Endothelial cell of umbilical vein (primary cell): ENCODE results near the gene ORM2. TPM values are rescaled to one million over a fixed set of nuclear protein-coding genes. Genes with fewer than 3 reads are reported as not detected.

Experiments
- BruUV-seq: library from RNA; stranded (reverse); fragments of 400-500 nt; replicated peaks from 2 replicates; lab custom pipeline; 2021; lab: Mats Ljungman, UMichigan
- CTCF ChIA-PET: fragments of 300-600, 350-600 bp; sonication (Branson Sonifier 250); formaldehyde crosslinking; loops from one replicate; lab custom pipeline; 2021; ENCODE audit warnings: antibody characterized with exemption, inconsistent platforms; lab: Charles Lee
- POLR2A ChIA-PET: fragments of 300-600, 350-600 bp; sonication (Branson Sonifier 250); formaldehyde crosslinking; loops from one replicate; lab custom pipeline; 2021; ENCODE audit warnings: antibody characterized with exemption, inconsistent platforms; lab: Charles Lee
- DNase-seq: peaks from one replicate; pipeline ENCODE4 v3.0.0-alpha.2; 2011; ENCODE audit warnings: low read depth, low spot score
- FAIRE-seq: peaks from 2 replicates; lab custom pipeline; 2011; peaks lifted over from hg19 to GRCh38; lab: Jason Lieb, UNC
- H2AFZ ChIP-seq: 2 replicates; pipeline ENCODE4 v1.6.0; 2012; ENCODE audit warnings: low read depth, low read length, control low read depth, inconsistent platforms
- H3K27ac ChIP-seq: 2 replicates; pipeline ENCODE4 v1.5.1; 2011; ENCODE audit warnings: low read depth, mild to moderate bottlenecking, control low read depth, low read length, moderate library complexity; ENCODE audit not compliant: insufficient read depth
- H3K27me3 ChIP-seq, 2 experiments: 2 replicates each; pipeline versions ENCODE4 v1.6.0 to v1.6.1; 2011; ENCODE audit warnings: low read length in 2 of 2, mixed read lengths in 1 of 2; ENCODE audit not compliant: control insufficient read depth in 2 of 2, insufficient read depth in 2 of 2
- H3K36me3 ChIP-seq, 2 experiments: 2 replicates in 1 of 2; 3 replicates in 1 of 2; pipeline ENCODE4 v1.5.1; 2011; ENCODE audit warnings: low read length in 2 of 2, mild to moderate bottlenecking in 1 of 2, moderate library complexity in 1 of 2; ENCODE audit not compliant: control insufficient read depth in 2 of 2, insufficient read depth in 2 of 2; ENCODE audit errors: extremely low read depth in 1 of 2
- H3K4me1 ChIP-seq: 3 replicates; pipeline ENCODE4 v1.5.1; 2011; ENCODE audit warnings: mild to moderate bottlenecking, low read length; ENCODE audit not compliant: control insufficient read depth, insufficient read depth; ENCODE audit errors: extremely low read depth
- H3K4me2 ChIP-seq: 2 replicates; pipeline ENCODE4 v1.6.1; 2011; ENCODE audit warnings: low read length, control low read depth, mixed read lengths; ENCODE audit not compliant: insufficient read depth
- H3K4me3 ChIP-seq, 3 experiments: fragments of 200-600 bp in 1 of 3; sonication (generic), shearing (Covaris generic) in 1 of 3; replicated peaks in 1 of 3; 2 replicates each; pipeline ENCODE4 v1.5.1; 2011 to 2016; ENCODE audit warnings: control low read depth in 3 of 3, low read length in 3 of 3, mild to moderate bottlenecking in 2 of 3, inconsistent platforms in 1 of 3, low read depth in 1 of 3, moderate library complexity in 1 of 3; ENCODE audit not compliant: insufficient read depth in 1 of 3
- H3K79me2 ChIP-seq: 2 replicates; pipeline ENCODE4 v1.6.0; 2012; ENCODE audit warnings: low read length, inconsistent platforms; ENCODE audit not compliant: control insufficient read depth, insufficient read depth
- H3K9ac ChIP-seq: replicated peaks from 2 replicates; pipeline ENCODE3; 2011; ENCODE audit warnings: low read length, control low read depth; ENCODE audit not compliant: insufficient read depth; ENCODE audit errors: extremely low read depth
- H3K9me1 ChIP-seq: replicated peaks from 3 replicates; pipeline ENCODE4 v1.6.0; 2011; ENCODE audit warnings: mild to moderate bottlenecking, low read length; ENCODE audit not compliant: control insufficient read depth, insufficient read depth; ENCODE audit errors: extremely low read depth
- H3K9me3 ChIP-seq: replicated peaks from 2 replicates; pipeline ENCODE4 v1.5.1; 2012; ENCODE audit warnings: low read length, inconsistent platforms; ENCODE audit not compliant: control insufficient read depth, insufficient read depth
- H4K20me1 ChIP-seq: replicated peaks from 2 replicates; pipeline ENCODE3; 2011; ENCODE audit warnings: mild to moderate bottlenecking, low read length; ENCODE audit not compliant: control insufficient read depth, insufficient read depth; ENCODE audit errors: extremely low read depth
- CTCF ChIP-seq, 2 donors: IDR thresholded peaks; 1 replicate in 1 of 2; 2 replicates in 1 of 2; pipeline ENCODE4 v1.5.1; 2011; ENCODE audit warnings: low read length in 2 of 2, mild to moderate bottlenecking in 2 of 2, moderate library complexity in 2 of 2, control low read depth in 1 of 2, inconsistent platforms in 1 of 2, low read depth in 1 of 2; ENCODE audit not compliant: insufficient read depth in 1 of 2; ENCODE audit errors: extremely low read depth in 1 of 2
- EZH2 ChIP-seq: IDR thresholded peaks from 2 replicates; pipeline ENCODE4 v1.6.1; 2012; ENCODE audit warnings: borderline replicate concordance, low read depth, mild to moderate bottlenecking, moderate library complexity, low read length, inconsistent platforms; ENCODE audit not compliant: severe bottlenecking
- FOS ChIP-seq: IDR thresholded peaks from 2 replicates; pipeline ENCODE4 v1.6.1; 2011; ENCODE audit warnings: mild to moderate bottlenecking, low read length, moderate library complexity, borderline replicate concordance; ENCODE audit not compliant: insufficient read depth
- GATA2 ChIP-seq: IDR thresholded peaks from 2 replicates; pipeline ENCODE4 v1.7.0; 2011; ENCODE audit warnings: low read depth, mild to moderate bottlenecking, moderate library complexity, mixed read lengths, low read length; ENCODE audit not compliant: insufficient read length, insufficient read depth
- JUN ChIP-seq: IDR thresholded peaks from 2 replicates; pipeline ENCODE4 v1.6.1; 2011; ENCODE audit warnings: borderline replicate concordance, low read depth; ENCODE audit not compliant: insufficient read length, insufficient read depth
- MAX ChIP-seq: IDR thresholded peaks from 2 replicates; pipeline ENCODE4 v1.6.1; 2011; ENCODE audit not compliant: insufficient read depth, insufficient read length
- MYC ChIP-seq: IDR thresholded peaks from one replicate; pipeline ENCODE4 v1.6.1; 2011; ENCODE audit warnings: mild to moderate bottlenecking, low read depth, low read length
- POLR2A ChIP-seq: IDR thresholded peaks from 2 replicates; pipeline ENCODE4 v1.6.1; 2012; ENCODE audit warnings: low read depth, mild to moderate bottlenecking, control low read depth, low read length
- POLR2AphosphoS5 ChIP-seq: IDR thresholded peaks from 2 replicates; pipeline ENCODE4 v1.6.1; 2012; ENCODE audit warnings: low read depth, mild to moderate bottlenecking, control low read depth, low read length, moderate library complexity; ENCODE audit not compliant: insufficient read depth
- dilution Hi-C: fragments of 300-500 bp; cut with MboI; formaldehyde crosslinking; loops from one replicate; pipeline ENCODE4 v1.15.0; 2019; ENCODE audit warnings: low sequenced_read_pairs; ENCODE audit not compliant: extremely low pct_ligation_motif_present
- intact Hi-C: fragments of 100-400 bp; cut with micrococcal nuclease; formaldehyde crosslinking; loops from one replicate; pipeline ENCODE4 v1.10.0; 2022
- polyA plus RNA-seq, 4 experiments: library from polyadenylated mRNA; depleted of rRNA in 3 of 4; stranded (reverse) in 3 of 4; unstranded in 1 of 4; fragments of >200 nt; gene quantifications; 2 replicates each; pipeline versions ENCODE4 v1.2.1 to v1.2.3, GENCODE V29; 2011 to 2012; ENCODE audit warnings: missing spikeins in 1 of 4
- total RNA-seq: library from RNA; stranded (reverse); gene quantifications from 2 replicates; pipeline ENCODE4 v1.2.3, GENCODE V29; 2021

Gene ORM2
- total and polyA plus RNA-seq, 2 donors (not counting 3 experiments of a cell fraction or from before 2014, with no cell fraction given): not detected

- no TSS peak for BruUV-seq
- ChIA-PET POLR2A (no interaction called here), CTCF (interaction anchor here (1.2 kb wide), 1 partner anchor 291 kb away, joined by 4 read pairs; no protein-coding TSS in a partner anchor)
- DNase-seq (no peak), FAIRE-seq (peak; percentile 24)
- Histone ChIP-seq H2AFZ (no peak overlapping the region), H3K4me1 (peaks cover 18% of the 10 kb centered on the region), H3K36me3 (peaks cover 0 to 17% of the 10 kb centered on the region in 2 experiments), H3K27me3 (no peaks in the 10 kb centered on the region), H3K4me3 (no peak overlapping the region), H3K9ac (no peak overlapping the region), H3K27ac (no peak overlapping the region), H3K79me2 (no peaks in the 10 kb centered on the region), H3K9me1 (no peaks in the 10 kb centered on the region), H3K4me2 (no peak overlapping the region), H4K20me1 (no peaks in the 10 kb centered on the region), H3K9me3 (no peaks in the 10 kb centered on the region)
- TF ChIP-seq JUN (no peak), CTCF (IDR thresholded peaks at IDR 0.05; ENCODE audit: extremely low read depth in 1 of 2, insufficient read depth in 1 of 2, low read depth in 1 of 2, low read length in 2 of 2) (no peak), POLR2AphosphoS5 (no peak), GATA2 (no peak), EZH2 (no peak), POLR2A (no peak), FOS (no peak), MYC (no peak), MAX (no peak)
- intact Hi-C loops: no loop called here
- dilution Hi-C loops: no loop called here
Measured at GRCh38 chr9:114372921-114373448, 43.3 kb downstream of the ORM2 start.
